ENCODE measurements around the gene AKIRIN2. TPM values are rescaled to one million over a fixed set of nuclear protein-coding genes. Genes with fewer than 3 reads are reported as not detected.

AKIRIN2 gene
- total and polyA plus RNA-seq, 4 donors = 23.2 to 110 (median 60.8) TPM

DNA sequence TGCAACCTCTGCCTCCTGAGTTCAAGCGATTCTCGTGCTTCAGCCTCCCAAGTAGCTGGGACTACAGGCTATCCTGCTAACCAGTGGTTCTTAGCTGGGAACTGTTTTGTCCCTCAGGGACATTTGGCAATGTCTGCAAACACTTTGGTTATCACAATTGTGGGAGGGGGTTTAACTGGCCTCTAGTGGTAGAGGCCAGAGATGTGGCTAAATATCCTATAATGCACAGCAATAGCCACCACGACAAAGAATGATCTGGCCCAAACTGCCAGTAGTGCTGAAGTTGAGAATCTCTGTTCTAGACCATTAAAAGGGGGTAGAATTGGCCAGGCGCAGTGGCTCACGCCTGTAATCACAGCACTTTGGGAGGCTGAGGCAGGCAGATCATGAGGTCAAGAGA, 28.8 kb downstream of the AKIRIN2 start:
- Histone ChIP-seq H3K27ac (ENCODE audit: low read depth, low read length) (no peak overlapping the region), H3K4me3 (ENCODE audit: low read depth, low read length) (no peak overlapping the region), H3K27me3 (ENCODE audit: control insufficient read depth, insufficient read depth, low read length) (no peaks in the 10 kb centered on the region), H3K4me1 (ENCODE audit: control insufficient read depth, insufficient read depth, low read length) (no peaks in the 10 kb centered on the region), H3K36me3 (ENCODE audit: control insufficient read depth, insufficient read depth, low read length) (peaks cover 31% of the 10 kb centered on the region), H3K9me3 (ENCODE audit: control insufficient read depth, insufficient read depth, low read length) (no peaks in the 10 kb centered on the region)
- WGBS (ENCODE audit: insufficient coverage) = 96% methylated on average over 3 of the region's 5 CpGs
- no peak for DNase-seq (ENCODE audit: low read depth in 4 of 6, low spot score in 6 of 6)

DNA sequence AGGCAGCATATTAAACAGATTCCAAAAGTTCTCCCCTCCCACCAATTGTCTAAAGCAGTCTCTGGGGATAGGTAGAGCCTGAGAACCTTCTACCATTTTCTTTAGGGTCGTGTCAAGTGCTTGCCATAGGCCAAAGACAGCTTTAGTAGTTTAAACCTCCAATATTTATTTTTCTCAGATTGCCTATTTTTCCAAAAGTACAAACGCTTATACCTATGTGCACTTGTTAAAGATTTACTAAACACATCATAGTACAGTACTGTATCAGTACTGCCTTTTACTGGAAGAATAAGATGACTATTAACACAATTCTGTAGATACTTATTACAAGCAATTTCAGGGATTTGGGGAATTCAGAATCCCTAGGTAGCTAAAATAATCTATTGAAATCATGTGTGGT, 29.4 kb downstream of the AKIRIN2 start:
- peaks cover 28% of the 10 kb centered on the region for H3K36me3 ChIP-seq (ENCODE audit: control insufficient read depth, insufficient read depth, low read length)
- WGBS (ENCODE audit: insufficient coverage) = 83% methylated on average over 1 of the region's 2 CpGs

GRCh38 chr6:87671555-87672029, 30.4 kb downstream of the AKIRIN2 start:
- no peaks in the 10 kb centered on the region for H3K27me3 ChIP-seq (ENCODE audit: control insufficient read depth, insufficient read depth, low read length)
- H3K4me1 ChIP-seq (ENCODE audit: control insufficient read depth, insufficient read depth, low read length) = no peaks in the 10 kb centered on the region
- no peak overlapping the region for H3K27ac ChIP-seq (ENCODE audit: low read depth, low read length)
- H3K36me3 ChIP-seq (ENCODE audit: control insufficient read depth, insufficient read depth, low read length) = peaks cover 25% of the 10 kb centered on the region
- no peaks in the 10 kb centered on the region for H3K9me3 ChIP-seq (ENCODE audit: control insufficient read depth, insufficient read depth, low read length)
- WGBS (ENCODE audit: insufficient coverage) = 92% methylated on average over 1 of the region's 6 CpGs
- H3K4me3 ChIP-seq (ENCODE audit: low read depth, low read length) = no peak overlapping the region
- DNase-seq (ENCODE audit: low read depth in 4 of 6, low spot score in 6 of 6) = no peak

More for the DNA sequence above, 29.4 kb downstream of the AKIRIN2 start:
- Histone ChIP-seq H3K27me3 (ENCODE audit: control insufficient read depth, insufficient read depth, low read length) (no peaks in the 10 kb centered on the region), H3K4me1 (ENCODE audit: control insufficient read depth, insufficient read depth, low read length) (no peaks in the 10 kb centered on the region), H3K9me3 (ENCODE audit: control insufficient read depth, insufficient read depth, low read length) (no peaks in the 10 kb centered on the region), H3K27ac (ENCODE audit: low read depth, low read length) (no peak overlapping the region), H3K4me3 (ENCODE audit: low read depth, low read length) (no peak overlapping the region)
- no peak for DNase-seq (ENCODE audit: low read depth in 4 of 6, low spot score in 6 of 6)

DNA sequence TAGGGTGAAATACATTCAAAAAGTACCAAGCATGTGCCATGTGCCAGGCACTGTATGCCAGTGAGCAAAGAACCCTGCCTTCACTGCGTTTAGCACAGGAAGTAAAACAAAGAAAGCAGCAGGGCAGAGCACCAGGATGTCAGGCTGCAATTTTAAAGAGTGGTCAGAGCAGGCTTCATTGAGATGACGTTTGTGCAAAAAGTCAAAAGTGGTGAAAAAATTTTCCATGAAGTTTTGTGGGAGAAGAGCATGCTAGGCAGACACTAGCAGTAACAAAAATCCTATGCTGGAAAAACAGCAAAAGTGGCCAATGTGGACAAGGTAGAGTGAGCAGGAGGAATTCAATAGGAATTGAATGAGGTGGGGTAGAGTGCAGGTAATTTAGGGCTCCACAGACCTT, 31.3 kb downstream of the AKIRIN2 start:
- Histone ChIP-seq H3K4me1 (ENCODE audit: control insufficient read depth, insufficient read depth, low read length) (no peaks in the 10 kb centered on the region), H3K4me3 (ENCODE audit: low read depth, low read length) (no peak overlapping the region), H3K36me3 (ENCODE audit: control insufficient read depth, insufficient read depth, low read length) (peaks cover 22% of the 10 kb centered on the region), H3K27me3 (ENCODE audit: control insufficient read depth, insufficient read depth, low read length) (no peaks in the 10 kb centered on the region), H3K27ac (ENCODE audit: low read depth, low read length) (no peak overlapping the region), H3K9me3 (ENCODE audit: control insufficient read depth, insufficient read depth, low read length) (no peaks in the 10 kb centered on the region)
- WGBS (ENCODE audit: insufficient coverage) = 38% methylated on average over 2 of the region's 2 CpGs
- no peak for DNase-seq (ENCODE audit: low read depth in 4 of 6, low spot score in 6 of 6)

- WGBS (ENCODE audit: insufficient coverage) = no CpG with 5 or more reads among the region's 3 CpGs
- no peak overlapping the region for H3K27ac ChIP-seq (ENCODE audit: low read depth, low read length)
- H3K9me3 ChIP-seq (ENCODE audit: control insufficient read depth, insufficient read depth, low read length) = no peaks in the 10 kb centered on the region
- H3K36me3 ChIP-seq (ENCODE audit: control insufficient read depth, insufficient read depth, low read length) = peaks cover 20% of the 10 kb centered on the region
- H3K27me3 ChIP-seq (ENCODE audit: control insufficient read depth, insufficient read depth, low read length) = no peaks in the 10 kb centered on the region
- no peaks in the 10 kb centered on the region for H3K4me1 ChIP-seq (ENCODE audit: control insufficient read depth, insufficient read depth, low read length)
- no peak for DNase-seq (ENCODE audit: low read depth in 4 of 6, low spot score in 6 of 6)
- no peak overlapping the region for H3K4me3 ChIP-seq (ENCODE audit: low read depth, low read length)
Observed at GRCh38 chr6:87669051-87669450, 33.0 kb downstream of the AKIRIN2 start.

- peaks cover 10% of the 10 kb centered on the region for H3K36me3 ChIP-seq (ENCODE audit: control insufficient read depth, insufficient read depth, low read length)
- no peak overlapping the region for H3K4me3 ChIP-seq (ENCODE audit: low read depth, low read length)
- H3K27me3 ChIP-seq (ENCODE audit: control insufficient read depth, insufficient read depth, low read length) = no peaks in the 10 kb centered on the region
- no peak overlapping the region for H3K27ac ChIP-seq (ENCODE audit: low read depth, low read length)
- WGBS (ENCODE audit: insufficient coverage) = no CpG with 5 or more reads among the region's 2 CpGs
- no peaks in the 10 kb centered on the region for H3K9me3 ChIP-seq (ENCODE audit: control insufficient read depth, insufficient read depth, low read length)
- no peak for DNase-seq (ENCODE audit: low read depth in 4 of 6, low spot score in 6 of 6)
- H3K4me1 ChIP-seq (ENCODE audit: control insufficient read depth, insufficient read depth, low read length) = no peaks in the 10 kb centered on the region
Observed at GRCh38 chr6:87668013-87668412, 34.0 kb downstream of the AKIRIN2 start.

DNA sequence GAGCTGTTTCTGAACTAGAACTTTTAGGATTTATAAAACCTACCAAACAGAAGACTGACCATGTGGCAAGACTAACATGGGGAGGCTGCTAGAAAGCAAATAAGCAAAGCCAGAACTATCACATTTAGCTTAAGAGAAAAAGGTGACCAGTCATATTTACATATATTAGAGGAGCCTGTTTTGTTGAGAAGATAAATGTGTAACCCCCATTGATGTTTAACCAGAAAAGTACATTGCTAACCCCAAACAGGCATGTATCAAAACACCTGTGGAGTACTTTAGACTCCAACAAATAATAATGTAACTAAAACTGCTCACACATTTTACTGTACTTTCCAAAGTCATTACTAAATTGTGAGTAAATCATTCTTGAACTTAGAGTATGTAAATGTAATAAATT, 35.0 kb downstream of the AKIRIN2 start:
- Histone ChIP-seq H3K4me3 (ENCODE audit: low read depth, low read length) (no peak overlapping the region), H3K9me3 (ENCODE audit: control insufficient read depth, insufficient read depth, low read length) (no peaks in the 10 kb centered on the region), H3K4me1 (ENCODE audit: control insufficient read depth, insufficient read depth, low read length) (no peaks in the 10 kb centered on the region), H3K36me3 (ENCODE audit: control insufficient read depth, insufficient read depth, low read length) (peaks cover 10% of the 10 kb centered on the region), H3K27me3 (ENCODE audit: control insufficient read depth, insufficient read depth, low read length) (no peaks in the 10 kb centered on the region), H3K27ac (ENCODE audit: low read depth, low read length) (no peak overlapping the region)
- no peak for DNase-seq (ENCODE audit: low read depth in 4 of 6, low spot score in 6 of 6)

GRCh38 chr6:87664921-87665485, 37.0 kb downstream of the AKIRIN2 start:
- Histone ChIP-seq H3K27me3 (ENCODE audit: control insufficient read depth, insufficient read depth, low read length) (no peaks in the 10 kb centered on the region), H3K27ac (ENCODE audit: low read depth, low read length) (no peak overlapping the region), H3K9me3 (ENCODE audit: control insufficient read depth, insufficient read depth, low read length) (no peaks in the 10 kb centered on the region), H3K36me3 (ENCODE audit: control insufficient read depth, insufficient read depth, low read length) (peaks cover 8% of the 10 kb centered on the region), H3K4me3 (ENCODE audit: low read depth, low read length) (no peak overlapping the region), H3K4me1 (ENCODE audit: control insufficient read depth, insufficient read depth, low read length) (no peaks in the 10 kb centered on the region)
- no peak for DNase-seq (ENCODE audit: low read depth in 4 of 6, low spot score in 6 of 6)

DNA sequence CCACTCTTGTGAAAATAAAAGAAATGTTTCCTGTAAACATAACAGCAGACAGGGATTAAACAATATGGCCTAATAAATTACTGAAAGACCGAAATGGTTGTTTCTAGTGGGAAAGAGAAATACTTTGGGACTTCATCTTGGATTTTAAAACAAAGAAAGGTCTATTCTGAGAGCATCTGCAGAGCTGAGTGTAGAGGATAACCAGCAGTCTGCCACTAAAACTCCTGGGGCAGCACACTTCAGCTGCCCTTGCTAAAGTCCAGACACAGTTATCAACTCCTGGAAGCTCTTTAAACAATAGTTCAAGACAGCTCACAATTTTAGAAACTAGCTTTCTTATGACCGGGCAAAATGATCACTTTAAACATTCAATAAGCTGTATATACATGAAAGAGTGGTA, 38.6 kb downstream of the AKIRIN2 start:
- Histone ChIP-seq H3K4me1 (ENCODE audit: control insufficient read depth, insufficient read depth, low read length) (no peaks in the 10 kb centered on the region), H3K27ac (ENCODE audit: low read depth, low read length) (no peak overlapping the region), H3K36me3 (ENCODE audit: control insufficient read depth, insufficient read depth, low read length) (peaks cover 5% of the 10 kb centered on the region), H3K4me3 (ENCODE audit: low read depth, low read length) (no peak overlapping the region), H3K9me3 (ENCODE audit: control insufficient read depth, insufficient read depth, low read length) (no peaks in the 10 kb centered on the region), H3K27me3 (ENCODE audit: control insufficient read depth, insufficient read depth, low read length) (no peaks in the 10 kb centered on the region)
- DNase-seq (ENCODE audit: low read depth in 4 of 6, low spot score in 6 of 6) = no peak
- whole genome bisulfite sequencing (ENCODE audit: insufficient coverage) = 40% methylated on average over 1 of the region's 2 CpGs

DNA sequence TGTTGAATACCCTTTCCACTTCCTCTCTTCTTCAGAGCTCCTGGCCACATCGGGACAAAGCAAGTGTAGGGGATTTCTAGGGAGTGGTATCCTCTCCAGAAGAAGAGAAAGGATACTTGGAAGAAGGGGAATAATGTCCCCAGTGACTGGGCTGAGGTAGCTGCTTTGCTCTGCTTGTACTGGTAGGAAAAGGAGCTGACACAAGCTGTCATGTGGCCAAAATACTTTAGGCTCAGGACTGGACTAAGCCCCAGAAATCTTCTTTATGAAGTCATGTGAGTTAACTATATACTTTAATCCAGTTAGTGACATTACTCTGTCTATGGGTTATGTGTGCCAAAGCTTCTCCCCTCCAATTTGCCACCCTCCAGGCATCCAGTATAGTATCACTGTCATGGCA, 40.5 kb downstream of the AKIRIN2 start:
- Histone ChIP-seq H3K27ac (ENCODE audit: low read depth, low read length) (no peak overlapping the region), H3K4me3 (ENCODE audit: low read depth, low read length) (no peak overlapping the region), H3K4me1 (ENCODE audit: control insufficient read depth, insufficient read depth, low read length) (no peaks in the 10 kb centered on the region), H3K36me3 (ENCODE audit: control insufficient read depth, insufficient read depth, low read length) (peaks cover 2% of the 10 kb centered on the region), H3K9me3 (ENCODE audit: control insufficient read depth, insufficient read depth, low read length) (no peaks in the 10 kb centered on the region), H3K27me3 (ENCODE audit: control insufficient read depth, insufficient read depth, low read length) (no peaks in the 10 kb centered on the region)
- no CpG with 5 or more reads among the region's 1 CpG for WGBS (ENCODE audit: insufficient coverage)
- no peak for DNase-seq (ENCODE audit: low read depth in 4 of 6, low spot score in 6 of 6)
